Mucosa of rectum (tissue), 2 donors: ENCODE data around the gene GSAP.
"Not testable (repeated sequence)": the region's sequence is repeated elsewhere in the genome, so short reads cannot be mapped to it uniquely, and the experiment has no call there.

ENCODE experiments used
- H3K27ac ChIP-seq, 2 donors: one replicate each; pipeline ENCODE4 v1.7.0; 2013; ENCODE audit warnings: inconsistent platforms in 2 of 2, low read depth in 2 of 2, low read length in 2 of 2
- H3K27me3 ChIP-seq, 2 donors: one replicate each; pipeline ENCODE4 v1.7.0; 2013; ENCODE audit warnings: low read length in 2 of 2; ENCODE audit not compliant: control insufficient read depth in 2 of 2, insufficient read depth in 2 of 2
- H3K36me3 ChIP-seq, 2 donors: one replicate each; pipeline ENCODE4 v1.7.0; 2013; ENCODE audit warnings: low read length in 2 of 2; ENCODE audit not compliant: control insufficient read depth in 2 of 2, insufficient read depth in 2 of 2
- H3K4me1 ChIP-seq, 2 donors: one replicate each; pipeline ENCODE4 v1.7.0; 2013; ENCODE audit warnings: low read length in 2 of 2, mild to moderate bottlenecking in 1 of 2; ENCODE audit not compliant: control insufficient read depth in 2 of 2, insufficient read depth in 2 of 2
- H3K4me3 ChIP-seq, 2 donors: one replicate each; pipeline ENCODE4 v1.7.0; 2013; ENCODE audit warnings: low read length in 2 of 2
- H3K9ac ChIP-seq, 2 donors: one replicate each; pipeline ENCODE4 v1.7.0; 2013; ENCODE audit warnings: low read length in 2 of 2, low read depth in 1 of 2, mild to moderate bottlenecking in 1 of 2
- H3K9me3 ChIP-seq, 2 donors: one replicate each; pipeline ENCODE4 v1.7.0; 2013; ENCODE audit warnings: low read length in 2 of 2; ENCODE audit not compliant: control insufficient read depth in 2 of 2
- donor health status: healthy.
- donor health status: Normal muscosa, but diverticular disease.

GSAP gene

GRCh38 chr7:77456696-77457095 is 40.5 kb upstream of the GSAP start:
- Histone ChIP-seq H3K4me3 (no peak overlapping the region), H3K9ac (no peak overlapping the region), H3K4me1 (no peaks in the 10 kb centered on the region), H3K9me3 (no peaks in the 10 kb centered on the region), H3K27ac (no peak overlapping the region), H3K27me3 (no peaks in the 10 kb centered on the region), H3K36me3 (no peaks in the 10 kb centered on the region)

- Histone ChIP-seq H3K4me1 (no peaks in the 10 kb centered on the region), H3K27me3 (no peaks in the 10 kb centered on the region), H3K4me3 (no peak overlapping the region), H3K27ac (no peak overlapping the region), H3K9me3 (no peaks in the 10 kb centered on the region), H3K9ac (no peak overlapping the region), H3K36me3 (no peaks in the 10 kb centered on the region)
Observed at GRCh38 chr7:77455321-77455720, 39.2 kb upstream of the GSAP start.

GRCh38 chr7:77454802-77455201 is 38.7 kb upstream of the GSAP start:
- Histone ChIP-seq H3K27me3 (no peaks in the 10 kb centered on the region), H3K4me1 (no peaks in the 10 kb centered on the region), H3K9ac (no peak overlapping the region), H3K9me3 (no peaks in the 10 kb centered on the region), H3K4me3 (no peak overlapping the region), H3K27ac (no peak overlapping the region), H3K36me3 (no peaks in the 10 kb centered on the region)

- Histone ChIP-seq H3K27me3 (no peaks in the 10 kb centered on the region), H3K27ac (no peak overlapping the region), H3K9ac (no peak overlapping the region), H3K36me3 (no peaks in the 10 kb centered on the region), H3K4me1 (no peaks in the 10 kb centered on the region), H3K4me3 (no peak overlapping the region), H3K9me3 (no peaks in the 10 kb centered on the region)
Observed at GRCh38 chr7:77453531-77453930, 37.4 kb upstream of the GSAP start.

GRCh38 chr7:77451950-77452349 is 35.8 kb upstream of the GSAP start:
- H3K36me3 ChIP-seq, H3K9ac ChIP-seq, H3K9me3 ChIP-seq, H3K4me1 ChIP-seq, H3K27me3 ChIP-seq, H3K27ac ChIP-seq, H3K4me3 ChIP-seq: not testable (repeated sequence)

GRCh38 chr7:77450613-77451012 is 34.5 kb upstream of the GSAP start:
- Histone ChIP-seq H3K27me3 (no peaks in the 10 kb centered on the region), H3K9ac (no peak overlapping the region), H3K4me3 (no peak overlapping the region), H3K4me1 (no peaks in the 10 kb centered on the region), H3K9me3 (no peaks in the 10 kb centered on the region), H3K27ac (no peak overlapping the region), H3K36me3 (no peaks in the 10 kb centered on the region)

GRCh38 chr7:77450054-77450453 is 33.9 kb upstream of the GSAP start:
- no peaks in the 10 kb centered on the region for H3K27me3 ChIP-seq
- no peak overlapping the region for H3K4me3 ChIP-seq
- H3K9ac ChIP-seq, result no peak overlapping the region
- H3K4me1 ChIP-seq, result no peaks in the 10 kb centered on the region
- no peak overlapping the region for H3K27ac ChIP-seq
- H3K36me3 ChIP-seq, result no peaks in the 10 kb centered on the region
- no peaks in the 10 kb centered on the region for H3K9me3 ChIP-seq

- H3K36me3 ChIP-seq, result no peaks in the 10 kb centered on the region
- no peaks in the 10 kb centered on the region for H3K4me1 ChIP-seq
- H3K27ac ChIP-seq, result no peak overlapping the region
Observed at GRCh38 chr7:77447616-77448015, 31.5 kb upstream of the GSAP start.

GRCh38 chr7:77444123-77444522 is 28.0 kb upstream of the GSAP start:
- H3K4me3 ChIP-seq, result no peak overlapping the region
- no peaks in the 10 kb centered on the region for H3K27me3 ChIP-seq
- no peak overlapping the region for H3K9ac ChIP-seq
- no peaks in the 10 kb centered on the region for H3K36me3 ChIP-seq
- H3K27ac ChIP-seq, result no peak overlapping the region
- H3K4me1 ChIP-seq, result no peaks in the 10 kb centered on the region
- no peaks in the 10 kb centered on the region for H3K9me3 ChIP-seq

More at GRCh38 chr7:77447616-77448015, 31.5 kb upstream of the GSAP start:
- H3K4me3 ChIP-seq, result no peak overlapping the region
- H3K9ac ChIP-seq, result no peak overlapping the region
- H3K9me3 ChIP-seq, result no peaks in the 10 kb centered on the region
- H3K27me3 ChIP-seq, result no peaks in the 10 kb centered on the region

- Histone ChIP-seq H3K4me3 (no peak overlapping the region), H3K27me3 (no peaks in the 10 kb centered on the region), H3K4me1 (no peaks in the 10 kb centered on the region), H3K9ac (no peak overlapping the region), H3K27ac (no peak overlapping the region), H3K36me3 (no peaks in the 10 kb centered on the region), H3K9me3 (no peaks in the 10 kb centered on the region)
Observed at GRCh38 chr7:77443042-77443441, 26.9 kb upstream of the GSAP start.

- H3K27me3 ChIP-seq, result no peaks in the 10 kb centered on the region
- H3K9ac ChIP-seq, result no peak overlapping the region
- H3K9me3 ChIP-seq, result no peaks in the 10 kb centered on the region
- H3K27ac ChIP-seq, result no peak overlapping the region
- H3K4me3 ChIP-seq, result no peak overlapping the region
- no peaks in the 10 kb centered on the region for H3K4me1 ChIP-seq
- no peaks in the 10 kb centered on the region for H3K36me3 ChIP-seq
Observed at GRCh38 chr7:77442636-77443035, 26.5 kb upstream of the GSAP start.
